ENCODE data around the gene AUTS2. TPM values are rescaled to one million over a fixed set of nuclear protein-coding genes. Genes with fewer than 3 reads are reported as not detected.

Gene AUTS2
- total and polyA plus RNA-seq, 10 of the 15 experiments (the other 5 are each of a cell fraction or from before 2014, with no cell fraction given), result 6.4 to 55.6 (median 21.6) TPM

GRCh38 chr7:70027867-70028266 lies 429.6 kb downstream of the AUTS2 start (continued):
- TF ChIP-seq YY1 (IDR thresholded peaks at IDR 0.05; ENCODE audit: low read depth, low read length) (0 out of 2 replicates have a peak, but pooled peaks have one; percentile 12), PKNOX1 (IDR thresholded peaks at IDR 0.05) (peak; percentile 72; the same call in 1 of the 2 replicates), ETV6 (conservative IDR thresholded peaks at IDR 0.05 in 1 of 2, IDR thresholded peaks at IDR 0.05 in 1 of 2; ENCODE audit: borderline replicate concordance in 1 of 2, low read depth in 1 of 2) (peak in 1 of 2 experiments; percentile 60; a peak in 2 of 4 replicates)

GRCh38 chr7:70028620-70029019 lies 430.3 kb downstream of the AUTS2 start:
- H3K9me3 ChIP-seq (replicated peaks; ENCODE audit: control insufficient read depth, insufficient read depth, low read length), result no peaks in the 10 kb centered on the region; the same call in 1 of the 3 replicates
- ATAC-seq (peak; percentile 60), DNase-seq (ENCODE audit: low read depth, low spot score) (no peak), FAIRE-seq (no peak)
- ChIA-PET POLR2A (interaction anchor here (0.7 kb wide), 2 partner anchors 88 to 105 kb away, joined by 3 to 6 read pairs; no protein-coding TSS in a partner anchor), RAD21 (ENCODE audit: unreplicated experiment) (interaction anchor here (1.0 kb wide), 1 partner anchor 289 kb away, joined by 3 read pairs; no protein-coding TSS in a partner anchor), SMC1A (ENCODE audit: uncharacterized antibody, unreplicated experiment) (interaction anchor here (0.6 to 1.5 kb wide), 6 partner anchors 14 to 1305 kb away, joined by 3 to 6 read pairs (median 3); no protein-coding TSS in a partner anchor), CTCF (interaction anchor here (0.8 to 2.0 kb wide), 2 partner anchors 13 to 326 kb away, joined by 3 to 7 read pairs; no protein-coding TSS in a partner anchor)
- TF ChIP-seq SPI1 (IDR thresholded peaks at IDR 0.05; ENCODE audit: borderline replicate concordance, insufficient read depth, low read depth, low read length) (peak; percentile 27; the same call in 1 of the 2 replicates), ATF7 (IDR thresholded peaks at IDR 0.05; ENCODE audit: low read depth) (no peak)
- H2AFZ ChIP-seq (ENCODE audit: control insufficient read depth, low read depth, low read length), result no peak overlapping the region
- intact Hi-C loops (cut with micrococcal nuclease; ENCODE audit: unreplicated experiment), result no loop called here
- no peaks in the 10 kb centered on the region for H3K36me3 ChIP-seq (ENCODE audit: control insufficient read depth in 2 of 2, insufficient read depth in 2 of 2, low read length in 1 of 2)
- H3K4me2 ChIP-seq (ENCODE audit: control insufficient read depth, insufficient read depth), result no peak overlapping the region
- H3K27ac ChIP-seq (ENCODE audit: control insufficient read depth, insufficient read depth), result no peak overlapping the region
- no peaks in the 10 kb centered on the region for H3K4me1 ChIP-seq (ENCODE audit: control insufficient read depth, insufficient read depth, low read length)
- no peak overlapping the region for H3K9ac ChIP-seq (ENCODE audit: control insufficient read depth, insufficient read depth, low read length)
- H4K20me1 ChIP-seq (ENCODE audit: control insufficient read depth, insufficient read depth), result no peaks in the 10 kb centered on the region
- no peaks in the 10 kb centered on the region for H3K27me3 ChIP-seq (replicated peaks in 1 of 2; ENCODE audit: control insufficient read depth in 2 of 2, insufficient read depth in 2 of 2, low read length in 1 of 2)
- in situ Hi-C loops (cut with MboI), result no loop called here
- BruUV-seq (replicated peaks), result no TSS peak
- H3K79me2 ChIP-seq (ENCODE audit: control insufficient read depth, insufficient read depth, low read length), result no peaks in the 10 kb centered on the region
- 44% methylated on average over 2 of the region's 2 CpGs for WGBS (ENCODE audit: insufficient coverage, insufficient replicate concordance, low lambda C conversion rate, missing lambda C conversion rate)
- H3K4me3 ChIP-seq, result no peak overlapping the region

Data from GM12878 (cell line).